ENCODE data around the gene AMH. TPM values are rescaled to one million over a fixed set of nuclear protein-coding genes. Genes with fewer than 3 reads are reported as not detected.

Gene AMH
- total RNA-seq, 5 donors from 2014 or later (not counting 1 experiment from before 2014, with no cell fraction given) = 2.1 to 13.5 (median 5.3) TPM

- Mint-ChIP-seq H3K4me1 (peaks cover 29 to 39% (median 30%) of the 10 kb centered on the region in 3 donors), H3K9me3 (no peaks in the 10 kb centered on the region), H3K4me3 (peak overlapping the region; percentile 80 to 87 (median 85)), H3K36me3 (peaks cover 8% of the 10 kb centered on the region), H3K27me3 (no peaks in the 10 kb centered on the region), H3K27ac (peak overlapping the region; percentile 55 to 81)
- WGBS (ENCODE audit: insufficient coverage) = 5% methylated on average over 81 of the region's 82 CpGs
- Histone ChIP-seq H3K9me3 (no peaks in the 10 kb centered on the region), H3K27ac (ENCODE audit: low read length) (no peak overlapping the region), H3K36me3 (ENCODE audit: control insufficient read depth in 2 of 2, extremely low read depth in 1 of 2, insufficient read depth in 1 of 2, low read length in 1 of 2) (no peaks in the 10 kb centered on the region), H3K4me1 (ENCODE audit: control insufficient read depth in 1 of 2, extremely low read depth in 1 of 2, insufficient read depth in 2 of 2, low read length in 2 of 2) (peaks cover 7 to 42% of the 10 kb centered on the region in 2 experiments), H3K27me3 (replicated peaks in 1 of 2; ENCODE audit: control insufficient read depth in 2 of 2, extremely low read depth in 1 of 2, insufficient read depth in 2 of 2, low read length in 1 of 2) (peaks cover 0 to 6% of the 10 kb centered on the region in 2 experiments), H3K4me3 (ENCODE audit: control insufficient read depth in 1 of 2, extremely low read depth in 1 of 2, low read length in 1 of 2) (peak overlapping the region; percentile 71 to 77)
- POLR2A ChIA-PET = no interaction called here
- ATAC-seq (replicated peaks in 1 of 4) (peak; percentile 19 to 47 (median 33)), DNase-seq (peak in 6 of 35 experiments; percentile 22 to 51 (median 41))
- CTCF ChIA-PET = no interaction called here
Observed at GRCh38 chr19:2290441-2291184, 41.5 kb downstream of the AMH start.

DNA sequence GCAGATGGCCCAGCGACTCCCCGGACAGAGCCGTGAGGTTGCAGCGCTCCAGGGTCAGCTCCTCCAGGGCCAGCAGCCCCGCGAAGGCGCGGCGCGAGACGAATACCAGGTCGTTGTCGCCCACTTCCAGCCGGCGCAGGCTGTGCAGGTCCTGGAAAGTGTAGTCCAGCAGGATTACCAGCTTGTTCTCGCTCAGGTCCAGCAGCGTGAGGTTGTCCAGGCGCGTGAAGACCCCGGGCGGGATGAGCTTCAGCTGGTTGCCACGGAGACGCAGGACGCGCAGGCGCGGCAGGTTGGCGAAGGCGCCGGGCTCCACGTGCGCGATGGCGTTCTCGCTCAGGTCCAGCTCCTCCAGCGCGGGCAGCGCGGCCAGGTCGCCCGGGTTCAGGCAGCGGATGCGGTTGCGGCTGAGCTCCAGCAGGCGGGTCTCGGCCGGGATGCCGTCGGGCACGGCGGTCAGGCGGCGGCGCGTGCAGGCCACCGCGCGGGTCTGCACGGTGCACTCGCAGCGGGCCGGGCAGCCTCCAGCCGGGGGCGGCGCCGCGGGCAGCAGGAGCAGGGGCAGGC, 42.1 kb downstream of the AMH start:
- Mint-ChIP-seq H3K9me3 (no peaks in the 10 kb centered on the region), H3K4me1 (peaks cover 29 to 39% (median 30%) of the 10 kb centered on the region in 3 donors), H3K36me3 (peaks cover 8% of the 10 kb centered on the region), H3K4me3 (peak overlapping the region; percentile 80 to 87 (median 85)), H3K27me3 (no peaks in the 10 kb centered on the region), H3K27ac (no peak overlapping the region)
- Histone ChIP-seq H3K27ac (ENCODE audit: low read length) (no peak overlapping the region), H3K27me3 (replicated peaks in 1 of 2; ENCODE audit: control insufficient read depth in 2 of 2, extremely low read depth in 1 of 2, insufficient read depth in 2 of 2, low read length in 1 of 2) (peaks cover 0 to 6% of the 10 kb centered on the region in 2 experiments), H3K4me1 (ENCODE audit: control insufficient read depth in 1 of 2, extremely low read depth in 1 of 2, insufficient read depth in 2 of 2, low read length in 2 of 2) (peaks cover 7 to 42% of the 10 kb centered on the region in 2 experiments), H3K4me3 (ENCODE audit: control insufficient read depth in 1 of 2, extremely low read depth in 1 of 2, low read length in 1 of 2) (peak overlapping the region; percentile 71 to 77), H3K36me3 (ENCODE audit: control insufficient read depth in 2 of 2, extremely low read depth in 1 of 2, insufficient read depth in 1 of 2, low read length in 1 of 2) (no peaks in the 10 kb centered on the region), H3K9me3 (no peaks in the 10 kb centered on the region)
- 69% methylated on average over 67 of the region's 67 CpGs for WGBS (ENCODE audit: insufficient coverage)
- ATAC-seq (replicated peaks in 1 of 4) (no peak), DNase-seq (no peak)
- ChIA-PET POLR2A (no interaction called here), CTCF (no interaction called here)

DNA sequence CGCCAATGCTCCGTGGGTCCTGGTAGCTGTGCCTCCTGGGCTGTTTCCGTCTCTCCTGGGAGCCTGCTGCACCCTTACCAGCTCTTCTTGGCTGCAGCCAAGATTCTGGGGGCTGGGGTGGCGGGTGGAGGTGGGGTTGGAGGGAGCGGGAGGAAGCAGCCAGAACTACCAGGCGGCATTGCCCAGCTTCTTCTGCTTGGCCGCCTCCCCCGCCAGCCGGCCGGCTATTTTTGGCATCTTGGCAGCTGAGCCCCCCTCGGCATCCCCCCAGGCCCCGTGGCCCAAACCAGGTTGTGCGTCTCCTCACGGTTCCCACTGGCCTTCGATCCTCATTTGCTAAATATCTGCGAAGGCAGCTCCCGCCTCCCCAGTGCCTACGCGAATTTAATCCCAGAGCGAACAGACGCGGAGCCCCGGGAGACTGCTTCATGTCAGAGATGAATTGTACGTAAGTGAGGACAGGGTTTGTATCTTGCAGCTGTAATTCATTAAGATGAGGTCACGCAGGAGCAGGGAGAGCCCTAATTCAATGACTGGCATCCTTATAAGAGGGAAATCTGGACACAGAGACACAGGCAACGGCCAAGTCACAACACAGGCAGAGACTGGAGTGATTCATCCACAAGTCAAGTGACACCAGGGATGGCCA, 45.7 kb downstream of the AMH start:
- Histone ChIP-seq H3K4me3 (ENCODE audit: control insufficient read depth in 1 of 2, extremely low read depth in 1 of 2, low read length in 1 of 2) (no peak overlapping the region), H3K36me3 (ENCODE audit: control insufficient read depth in 2 of 2, extremely low read depth in 1 of 2, insufficient read depth in 1 of 2, low read length in 1 of 2) (no peaks in the 10 kb centered on the region), H3K27ac (ENCODE audit: low read length) (no peak overlapping the region), H3K4me1 (ENCODE audit: control insufficient read depth in 1 of 2, extremely low read depth in 1 of 2, insufficient read depth in 2 of 2, low read length in 2 of 2) (peaks cover 3 to 24% of the 10 kb centered on the region in 2 experiments), H3K9me3 (no peaks in the 10 kb centered on the region), H3K27me3 (replicated peaks in 1 of 2; ENCODE audit: control insufficient read depth in 2 of 2, extremely low read depth in 1 of 2, insufficient read depth in 2 of 2, low read length in 1 of 2) (peaks cover 0 to 3% of the 10 kb centered on the region in 2 experiments)
- no peaks in the 10 kb centered on the region for H3K9me3 Mint-ChIP-seq
- ATAC-seq (replicated peaks in 1 of 4) = no peak
- ChIA-PET CTCF (no interaction called here), POLR2A (no interaction called here)
- peaks cover 8% of the 10 kb centered on the region for H3K36me3 Mint-ChIP-seq
- no peak overlapping the region for H3K4me3 Mint-ChIP-seq
- H3K27me3 Mint-ChIP-seq = no peaks in the 10 kb centered on the region
- H3K27ac Mint-ChIP-seq = peak overlapping the region in 1 of 2 donors; percentile 72
- peaks cover 12 to 21% (median 13%) of the 10 kb centered on the region in 3 donors for H3K4me1 Mint-ChIP-seq
- DNase-seq = no peak
- WGBS (ENCODE audit: insufficient coverage) = 85% methylated on average over 18 of the region's 26 CpGs

- H3K4me1 Mint-ChIP-seq = peaks cover 12 to 16% (median 13%) of the 10 kb centered on the region in 3 donors
- CTCF ChIA-PET = no interaction called here
Observed at GRCh38 chr19:2296141-2296540, 47.0 kb downstream of the AMH start.

DNA sequence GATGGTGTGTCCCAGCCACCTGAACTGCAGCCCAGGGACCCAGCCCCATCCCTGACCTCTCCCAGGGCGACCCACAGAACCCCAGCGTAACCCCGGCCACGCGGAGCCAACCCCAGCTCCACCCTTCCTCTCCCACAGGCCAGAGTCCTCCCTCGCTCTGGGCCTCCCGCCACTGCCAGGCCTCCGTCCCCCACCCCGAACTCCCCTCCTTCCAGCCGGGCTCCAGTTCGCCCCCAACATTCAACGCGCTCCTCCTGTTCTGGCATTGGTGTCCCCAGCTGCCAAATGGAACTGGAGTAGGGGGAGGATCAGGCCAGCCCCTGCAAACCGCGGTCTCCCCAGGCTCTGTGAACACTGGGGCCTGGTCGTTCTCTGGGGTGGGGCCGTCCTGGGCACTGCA, 51.4 kb downstream of the AMH start:
- ChIA-PET POLR2A (no interaction called here), CTCF (no interaction called here)
- Mint-ChIP-seq H3K4me3 (peak overlapping the region in 1 of 3 donors; percentile 61), H3K27me3 (peaks cover 16 to 21% of the 10 kb centered on the region in 2 donors), H3K9me3 (no peaks in the 10 kb centered on the region), H3K4me1 (peaks cover 7 to 20% (median 11%) of the 10 kb centered on the region in 3 donors), H3K27ac (no peak overlapping the region), H3K36me3 (no peaks in the 10 kb centered on the region)
- Histone ChIP-seq H3K27me3 (replicated peaks in 1 of 2; ENCODE audit: control insufficient read depth in 2 of 2, extremely low read depth in 1 of 2, insufficient read depth in 2 of 2, low read length in 1 of 2) (peaks cover 0 to 45% of the 10 kb centered on the region in 2 experiments), H3K9me3 (no peaks in the 10 kb centered on the region), H3K4me1 (ENCODE audit: control insufficient read depth in 1 of 2, extremely low read depth in 1 of 2, insufficient read depth in 2 of 2, low read length in 2 of 2) (peaks cover 0 to 18% of the 10 kb centered on the region in 2 experiments), H3K36me3 (ENCODE audit: control insufficient read depth in 2 of 2, extremely low read depth in 1 of 2, insufficient read depth in 1 of 2, low read length in 1 of 2) (no peaks in the 10 kb centered on the region), H3K27ac (ENCODE audit: low read length) (no peak overlapping the region), H3K4me3 (ENCODE audit: control insufficient read depth in 1 of 2, extremely low read depth in 1 of 2, low read length in 1 of 2) (no peak overlapping the region)
- WGBS (ENCODE audit: insufficient coverage) = 85% methylated on average over 9 of the region's 17 CpGs
- DNase-seq (no peak), ATAC-seq (replicated peaks in 1 of 4) (no peak)

More at GRCh38 chr19:2296141-2296540, 47.0 kb downstream of the AMH start:
- H3K27me3 Mint-ChIP-seq = no peaks in the 10 kb centered on the region
- POLR2A ChIA-PET = interaction anchor here in 1 of 2 donors (0.6 to 0.7 kb wide), 2 partner anchors 11 to 38 kb away, joined by 3 to 4 read pairs; no protein-coding TSS in a partner anchor
- H3K27ac Mint-ChIP-seq = no peak overlapping the region
- no peak for DNase-seq
- Histone ChIP-seq H3K4me3 (ENCODE audit: control insufficient read depth in 1 of 2, extremely low read depth in 1 of 2, low read length in 1 of 2) (no peak overlapping the region), H3K27ac (ENCODE audit: low read length) (no peak overlapping the region), H3K27me3 (replicated peaks in 1 of 2; ENCODE audit: control insufficient read depth in 2 of 2, extremely low read depth in 1 of 2, insufficient read depth in 2 of 2, low read length in 1 of 2) (peaks cover 0 to 7% of the 10 kb centered on the region in 2 experiments), H3K9me3 (no peaks in the 10 kb centered on the region), H3K36me3 (ENCODE audit: control insufficient read depth in 2 of 2, extremely low read depth in 1 of 2, insufficient read depth in 1 of 2, low read length in 1 of 2) (no peaks in the 10 kb centered on the region), H3K4me1 (ENCODE audit: control insufficient read depth in 1 of 2, extremely low read depth in 1 of 2, insufficient read depth in 2 of 2, low read length in 2 of 2) (peaks cover 1 to 15% of the 10 kb centered on the region in 2 experiments)
- H3K4me3 Mint-ChIP-seq = no peak overlapping the region
- peaks cover 8% of the 10 kb centered on the region for H3K36me3 Mint-ChIP-seq
- no peak for ATAC-seq (replicated peaks in 1 of 4)
- H3K9me3 Mint-ChIP-seq = no peaks in the 10 kb centered on the region
- WGBS (ENCODE audit: insufficient coverage) = 81% methylated on average over 13 of the region's 16 CpGs
